Right atrium auricular region (tissue), 2 donors: ENCODE measurements around the gene GSTA4. TPM values are rescaled to one million over a fixed set of nuclear protein-coding genes. Genes with fewer than 3 reads are reported as not detected.
A peak's percentile ranks its signal among the peaks of the same experiment; 100 is the strongest.
"Not testable (repeated sequence)": the region's sequence is repeated elsewhere in the genome, so short reads cannot be mapped to it uniquely, and the experiment has no call there.

ENCODE experiments used
- DNase-seq: peaks from one replicate; pipeline ENCODE4 v3.0.0-alpha.2; 2019; ENCODE audit warnings: low spot score
- H3K27ac ChIP-seq, 2 donors: fragments of 200-600 bp; sonication (generic); 1 replicate in 1 of 2; 2 replicates in 1 of 2; pipeline ENCODE4 v1.5.1; 2016 to 2019
- H3K27me3 ChIP-seq, 2 donors: fragments of 200-600 bp; sonication (generic); one replicate each; pipeline versions ENCODE4 v1.5.1 to v1.6.0; 2017 to 2019
- H3K36me3 ChIP-seq: fragments of 200-600 bp; sonication (generic); one replicate; pipeline ENCODE4 v1.5.1; 2016
- H3K4me1 ChIP-seq, 2 donors: fragments of 200-600 bp; sonication (generic); one replicate each; pipeline versions ENCODE4 v1.5.1 to v1.6.0; 2017 to 2019
- H3K4me3 ChIP-seq, 2 donors: fragments of 200-600 bp; sonication (generic); 1 replicate in 1 of 2; 2 replicates in 1 of 2; pipeline ENCODE4 v1.5.1; 2017 to 2019; ENCODE audit warnings: mild to moderate bottlenecking in 1 of 2, moderate library complexity in 1 of 2
- H3K9me3 ChIP-seq, 2 donors: fragments of 200-600 bp; sonication (generic); one replicate each; pipeline ENCODE4 v1.5.1; 2019
- CTCF ChIP-seq, 2 donors: fragments of 200-600 bp; sonication (generic); IDR thresholded peaks; one replicate each; pipeline ENCODE4 v1.5.1; 2019; ENCODE audit warnings: antibody characterized with exemption in 2 of 2
- total RNA-seq, 2 donors: library from RNA; depleted of rRNA; stranded (reverse); fragments of >200 nt; gene quantifications; one replicate each; pipeline ENCODE4 v1.1.0, GENCODE V29; 2016

GSTA4 gene
- 10 to 100 TPM in 1 of 2 donors, 1 to 10 TPM in 1; 9.3 to 12.1 TPM for total RNA-seq

- peak within 1 kb of the TSS; percentile 67 to 68 for H3K4me3 ChIP-seq
- DNase-seq, result peak; percentile 96
Measured at GRCh38 chr6:52995089-52995912, at the start of gene GSTA4. Gene GSTA4, minus strand, starts transcription at chr6:52995284. Its CDS starts 1,041 bp downstream, at chr6:52994243.

GRCh38 chr6:53044572-53044971 is 49.5 kb upstream of the GSTA4 start:
- Histone ChIP-seq H3K4me3 (no peak overlapping the region), H3K27ac (no peak overlapping the region), H3K27me3 (no peaks in the 10 kb centered on the region), H3K9me3 (no peaks in the 10 kb centered on the region), H3K36me3 (peaks cover 16% of the 10 kb centered on the region), H3K4me1 (peaks cover 0 to 44% of the 10 kb centered on the region in 2 donors)
- no peak for TF ChIP-seq CTCF (IDR thresholded peaks at IDR 0.05)
- DNase-seq, result no peak

More at GRCh38 chr6:52995089-52995912, at the start of gene GSTA4:
- Histone ChIP-seq H3K27ac (peak within 1 kb of the TSS; percentile 90 to 96), H3K4me1 (peaks cover 0 to 23% of the 10 kb centered on the region in 2 donors)
- H3K27me3 ChIP-seq, H3K9me3 ChIP-seq, H3K36me3 ChIP-seq: not testable (repeated sequence)
- peak; percentile 45 to 78 for TF ChIP-seq CTCF (IDR thresholded peaks at IDR 0.05)

- no peaks in the 10 kb centered on the region for H3K9me3 ChIP-seq
- peaks cover 21% of the 10 kb centered on the region for H3K36me3 ChIP-seq
- no peak for DNase-seq
- H3K27ac ChIP-seq, result peak overlapping the region in 1 of 2 donors; percentile 50
- H3K4me1 ChIP-seq, result peaks cover 0 to 39% of the 10 kb centered on the region in 2 donors
- no peak for TF ChIP-seq CTCF (IDR thresholded peaks at IDR 0.05)
- H3K4me3 ChIP-seq, result no peak overlapping the region
- no peaks in the 10 kb centered on the region for H3K27me3 ChIP-seq
Measured at GRCh38 chr6:53044071-53044470, 49.0 kb upstream of the GSTA4 start.

- no peak overlapping the region for H3K4me3 ChIP-seq
- DNase-seq, result no peak
- H3K9me3 ChIP-seq, result no peaks in the 10 kb centered on the region
- H3K27ac ChIP-seq, result peak overlapping the region in 1 of 2 donors; percentile 50
- peaks cover 0 to 35% of the 10 kb centered on the region in 2 donors for H3K4me1 ChIP-seq
- H3K27me3 ChIP-seq, result no peaks in the 10 kb centered on the region
- TF ChIP-seq CTCF (IDR thresholded peaks at IDR 0.05), result no peak
- H3K36me3 ChIP-seq, result peaks cover 24% of the 10 kb centered on the region
Measured at GRCh38 chr6:53043581-53043980, 48.5 kb upstream of the GSTA4 start.

- H3K27me3 ChIP-seq, result no peaks in the 10 kb centered on the region
- no peak for DNase-seq
- H3K36me3 ChIP-seq, result peaks cover 24% of the 10 kb centered on the region
- peak overlapping the region in 1 of 2 donors; percentile 6 for H3K27ac ChIP-seq
- H3K4me1 ChIP-seq, result peaks cover 0 to 29% of the 10 kb centered on the region in 2 donors
- H3K4me3 ChIP-seq, result no peak overlapping the region
- no peak for TF ChIP-seq CTCF (IDR thresholded peaks at IDR 0.05)
- no peaks in the 10 kb centered on the region for H3K9me3 ChIP-seq
Measured at GRCh38 chr6:53042112-53042511, 47.0 kb upstream of the GSTA4 start.
